ENCODE data around the gene STRN4. TPM values are rescaled to one million over a fixed set of nuclear protein-coding genes. Genes with fewer than 3 reads are reported as not detected.

STRN4 gene
- polyA plus RNA-seq, 1 donor: 68.1 TPM

GRCh38 chr19:46744005-46744691, 2.1 kb downstream of the STRN4 start:
- no peaks in the 10 kb centered on the region for H3K9me3 ChIP-seq (ENCODE audit: control insufficient read depth, low read depth, low read length)
- peaks cover 19% of the 10 kb centered on the region for H3K36me3 ChIP-seq (ENCODE audit: control insufficient read depth, insufficient read depth, low read length)
- H3K4me3 ChIP-seq (ENCODE audit: low read length): no peak overlapping the region
- WGBS (ENCODE audit: insufficient coverage, low lambda C conversion rate): 80% methylated on average over 1 of the region's 12 CpGs
- H3K27me3 ChIP-seq (ENCODE audit: control insufficient read depth, insufficient read depth, low read length): no peaks in the 10 kb centered on the region
- H3K4me1 ChIP-seq (ENCODE audit: control insufficient read depth, insufficient read depth, low read length): peaks cover 2% of the 10 kb centered on the region
- no peak for DNase-seq
- no peak overlapping the region for H3K27ac ChIP-seq (ENCODE audit: low read length)

DNA sequence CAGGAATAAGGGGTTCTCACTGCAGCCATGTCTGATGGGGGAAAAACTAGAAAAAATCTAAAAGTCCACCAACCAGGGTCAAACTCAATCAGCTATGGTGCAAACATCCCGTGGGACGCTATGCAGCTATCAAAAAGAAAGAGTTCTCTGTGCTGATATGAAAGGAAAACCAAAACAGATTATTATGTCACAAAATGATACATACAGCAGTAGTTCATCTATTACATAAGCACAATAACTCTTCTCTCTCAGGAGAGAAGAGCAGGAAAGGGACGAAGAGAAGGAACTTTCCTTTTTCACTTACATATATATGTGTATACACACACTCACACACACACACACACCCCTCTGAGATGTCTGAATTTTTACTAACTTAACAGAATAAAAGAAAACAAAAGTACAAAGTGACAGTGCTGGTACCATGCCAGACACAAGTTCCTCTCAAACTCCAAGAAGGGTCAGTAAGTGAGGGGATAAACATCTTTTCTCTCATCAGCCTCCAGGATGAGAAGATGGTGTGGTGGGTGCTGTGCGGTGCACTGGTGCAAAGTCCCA, 3.2 kb downstream of the STRN4 start:
- no peak overlapping the region for H3K4me3 ChIP-seq (ENCODE audit: low read length)
- H3K27ac ChIP-seq (ENCODE audit: low read length): no peak overlapping the region
- DNase-seq: no peak
- H3K36me3 ChIP-seq (ENCODE audit: control insufficient read depth, insufficient read depth, low read length): peaks cover 30% of the 10 kb centered on the region
- no peaks in the 10 kb centered on the region for H3K27me3 ChIP-seq (ENCODE audit: control insufficient read depth, insufficient read depth, low read length)
- no CpG with 5 or more reads among the region's 4 CpGs for WGBS (ENCODE audit: insufficient coverage, low lambda C conversion rate)
- H3K4me1 ChIP-seq (ENCODE audit: control insufficient read depth, insufficient read depth, low read length): peaks cover 2% of the 10 kb centered on the region
- H3K9me3 ChIP-seq (ENCODE audit: control insufficient read depth, low read depth, low read length): no peaks in the 10 kb centered on the region

GRCh38 chr19:46741447-46741846, 4.8 kb downstream of the STRN4 start:
- H3K4me1 ChIP-seq (ENCODE audit: control insufficient read depth, insufficient read depth, low read length): peaks cover 2% of the 10 kb centered on the region
- WGBS (ENCODE audit: insufficient coverage, low lambda C conversion rate): no CpG with 5 or more reads among the region's 17 CpGs
- H3K27ac ChIP-seq (ENCODE audit: low read length): no peak overlapping the region

DNA sequence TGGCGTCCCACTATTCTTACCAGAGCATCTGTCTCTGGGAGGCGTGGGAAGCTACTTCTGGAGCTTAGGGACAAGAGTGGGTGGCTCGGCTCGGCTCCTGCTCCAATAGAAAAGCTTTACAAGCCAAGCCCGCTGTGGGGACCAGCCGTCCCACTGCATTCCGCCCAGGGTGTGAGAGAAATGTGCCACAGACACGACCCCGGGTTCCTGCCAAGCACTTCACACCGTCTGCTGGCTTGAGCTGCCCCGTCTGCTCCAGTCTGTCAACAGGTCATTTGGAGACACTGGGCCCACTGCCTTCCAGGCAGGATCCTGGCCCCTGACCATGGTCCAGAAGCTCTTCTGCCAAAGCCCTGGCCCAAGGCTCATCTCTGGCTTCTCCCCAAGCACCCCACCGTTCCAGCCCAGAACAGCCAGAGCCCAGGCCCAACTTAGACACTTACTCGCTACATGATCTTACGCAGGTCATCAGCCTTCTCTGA, 6.9 kb downstream of the STRN4 start:
- WGBS (ENCODE audit: insufficient coverage, low lambda C conversion rate): no CpG with 5 or more reads among the region's 14 CpGs
- Histone ChIP-seq H3K4me1 (ENCODE audit: control insufficient read depth, insufficient read depth, low read length) (no peaks in the 10 kb centered on the region), H3K36me3 (ENCODE audit: control insufficient read depth, insufficient read depth, low read length) (peaks cover 52% of the 10 kb centered on the region), H3K27me3 (ENCODE audit: control insufficient read depth, insufficient read depth, low read length) (no peaks in the 10 kb centered on the region), H3K4me3 (ENCODE audit: low read length) (no peak overlapping the region), H3K27ac (ENCODE audit: low read length) (no peak overlapping the region), H3K9me3 (ENCODE audit: control insufficient read depth, low read depth, low read length) (no peaks in the 10 kb centered on the region)
- no peak for DNase-seq

More at GRCh38 chr19:46741447-46741846, 4.8 kb downstream of the STRN4 start:
- Histone ChIP-seq H3K9me3 (ENCODE audit: control insufficient read depth, low read depth, low read length) (no peaks in the 10 kb centered on the region), H3K27me3 (ENCODE audit: control insufficient read depth, insufficient read depth, low read length) (no peaks in the 10 kb centered on the region), H3K4me3 (ENCODE audit: low read length) (no peak overlapping the region), H3K36me3 (ENCODE audit: control insufficient read depth, insufficient read depth, low read length) (peaks cover 46% of the 10 kb centered on the region)
- no peak for DNase-seq

- H3K27me3 ChIP-seq (ENCODE audit: control insufficient read depth, insufficient read depth, low read length): no peaks in the 10 kb centered on the region
- H3K27ac ChIP-seq (ENCODE audit: low read length): no peak overlapping the region
- no peaks in the 10 kb centered on the region for H3K4me1 ChIP-seq (ENCODE audit: control insufficient read depth, insufficient read depth, low read length)
- DNase-seq: no peak
- H3K9me3 ChIP-seq (ENCODE audit: control insufficient read depth, low read depth, low read length): no peaks in the 10 kb centered on the region
- H3K4me3 ChIP-seq (ENCODE audit: low read length): no peak overlapping the region
- H3K36me3 ChIP-seq (ENCODE audit: control insufficient read depth, insufficient read depth, low read length): peaks cover 67% of the 10 kb centered on the region
- WGBS (ENCODE audit: insufficient coverage, low lambda C conversion rate): no CpG with 5 or more reads among the region's 19 CpGs
These were observed 8.5 kb downstream of the STRN4 start for GRCh38 chr19:46737761-46738171.

DNA sequence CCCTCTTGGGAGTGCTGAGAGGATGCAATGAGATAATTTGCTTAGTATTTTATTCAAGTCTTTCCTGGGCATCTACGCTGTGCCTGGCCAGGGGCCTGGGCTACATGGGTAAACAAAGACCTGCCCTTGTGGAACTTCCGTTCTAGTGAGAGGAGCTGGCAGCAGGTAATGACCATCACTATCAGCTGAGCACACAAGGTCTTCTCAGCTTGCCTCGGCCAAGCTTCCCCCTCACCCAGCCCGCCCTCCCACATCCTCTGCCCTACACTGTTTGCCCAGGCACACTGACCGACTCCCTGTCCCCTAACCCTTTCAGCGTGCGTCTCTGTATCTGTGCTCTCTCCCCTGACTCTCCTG, 9.0 kb downstream of the STRN4 start:
- Histone ChIP-seq H3K36me3 (ENCODE audit: control insufficient read depth, insufficient read depth, low read length) (peaks cover 71% of the 10 kb centered on the region), H3K27ac (ENCODE audit: low read length) (no peak overlapping the region), H3K4me1 (ENCODE audit: control insufficient read depth, insufficient read depth, low read length) (no peaks in the 10 kb centered on the region), H3K9me3 (ENCODE audit: control insufficient read depth, low read depth, low read length) (no peaks in the 10 kb centered on the region), H3K27me3 (ENCODE audit: control insufficient read depth, insufficient read depth, low read length) (no peaks in the 10 kb centered on the region), H3K4me3 (ENCODE audit: low read length) (no peak overlapping the region)
- DNase-seq: no peak
- no CpG with 5 or more reads among the region's 7 CpGs for WGBS (ENCODE audit: insufficient coverage, low lambda C conversion rate)

GRCh38 chr19:46736531-46737297, 9.5 kb downstream of the STRN4 start:
- no peaks in the 10 kb centered on the region for H3K27me3 ChIP-seq (ENCODE audit: control insufficient read depth, insufficient read depth, low read length)
- H3K4me3 ChIP-seq (ENCODE audit: low read length): no peak overlapping the region
- WGBS (ENCODE audit: insufficient coverage, low lambda C conversion rate): no CpG with 5 or more reads among the region's 22 CpGs
- peaks cover 73% of the 10 kb centered on the region for H3K36me3 ChIP-seq (ENCODE audit: control insufficient read depth, insufficient read depth, low read length)
- H3K27ac ChIP-seq (ENCODE audit: low read length): no peak overlapping the region
- no peak for DNase-seq
- no peaks in the 10 kb centered on the region for H3K4me1 ChIP-seq (ENCODE audit: control insufficient read depth, insufficient read depth, low read length)
- no peaks in the 10 kb centered on the region for H3K9me3 ChIP-seq (ENCODE audit: control insufficient read depth, low read depth, low read length)

- Histone ChIP-seq H3K4me3 (ENCODE audit: low read length) (no peak overlapping the region), H3K27ac (ENCODE audit: low read length) (no peak overlapping the region), H3K27me3 (ENCODE audit: control insufficient read depth, insufficient read depth, low read length) (no peaks in the 10 kb centered on the region), H3K9me3 (ENCODE audit: control insufficient read depth, low read depth, low read length) (no peaks in the 10 kb centered on the region), H3K36me3 (ENCODE audit: control insufficient read depth, insufficient read depth, low read length) (peaks cover 76% of the 10 kb centered on the region), H3K4me1 (ENCODE audit: control insufficient read depth, insufficient read depth, low read length) (no peaks in the 10 kb centered on the region)
- DNase-seq: no peak
- no CpG with 5 or more reads among the region's 11 CpGs for WGBS (ENCODE audit: insufficient coverage, low lambda C conversion rate)
These were observed 12.5 kb downstream of the STRN4 start for GRCh38 chr19:46733690-46734292.

DNA sequence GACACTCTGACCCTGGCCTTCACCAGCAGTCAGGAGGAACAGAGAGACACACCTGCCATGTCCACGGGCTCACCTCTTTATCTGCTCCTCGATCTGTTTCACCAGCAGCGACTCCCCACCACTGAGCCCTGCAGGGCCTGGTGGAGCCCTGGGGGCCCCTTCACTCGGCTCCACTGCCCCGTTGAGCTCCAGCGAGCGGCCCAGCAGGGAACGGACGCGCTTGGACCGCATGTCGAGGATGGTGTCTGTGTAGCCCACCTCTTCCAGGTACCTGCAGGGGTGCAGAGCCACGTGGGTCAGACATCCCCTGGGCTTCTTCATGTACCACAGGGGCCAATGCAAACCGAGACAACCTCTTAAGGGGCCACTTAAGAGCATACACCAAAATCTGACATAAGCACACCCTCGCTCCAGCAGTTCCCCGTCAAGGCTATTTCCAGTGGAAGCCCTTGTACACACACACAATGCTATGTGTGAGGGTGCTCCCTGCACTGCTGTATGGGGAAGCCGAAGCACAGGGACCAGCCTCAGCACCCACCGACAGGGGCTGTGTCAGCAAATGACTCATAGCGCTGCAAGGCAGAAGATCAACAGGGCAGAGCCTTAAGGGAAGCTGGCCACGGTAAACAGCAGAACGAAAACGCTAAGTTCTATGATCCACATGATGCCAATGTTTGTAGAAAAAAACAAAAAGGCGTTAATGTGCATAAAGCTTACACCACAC, 13.1 kb downstream of the STRN4 start:
- Histone ChIP-seq H3K36me3 (ENCODE audit: control insufficient read depth, insufficient read depth, low read length) (peaks cover 76% of the 10 kb centered on the region), H3K27ac (ENCODE audit: low read length) (no peak overlapping the region), H3K27me3 (ENCODE audit: control insufficient read depth, insufficient read depth, low read length) (no peaks in the 10 kb centered on the region), H3K4me1 (ENCODE audit: control insufficient read depth, insufficient read depth, low read length) (no peaks in the 10 kb centered on the region), H3K9me3 (ENCODE audit: control insufficient read depth, low read depth, low read length) (no peaks in the 10 kb centered on the region), H3K4me3 (ENCODE audit: low read length) (no peak overlapping the region)
- DNase-seq: no peak
- 80% methylated on average over 2 of the region's 23 CpGs for WGBS (ENCODE audit: insufficient coverage, low lambda C conversion rate)
